ENCODE results near the gene KCNQ1OT1.
"Not testable (repeated sequence)": the region's sequence is repeated elsewhere in the genome, so short reads cannot be mapped to it uniquely, and the experiment has no call there.

Gene KCNQ1OT1

DNA sequence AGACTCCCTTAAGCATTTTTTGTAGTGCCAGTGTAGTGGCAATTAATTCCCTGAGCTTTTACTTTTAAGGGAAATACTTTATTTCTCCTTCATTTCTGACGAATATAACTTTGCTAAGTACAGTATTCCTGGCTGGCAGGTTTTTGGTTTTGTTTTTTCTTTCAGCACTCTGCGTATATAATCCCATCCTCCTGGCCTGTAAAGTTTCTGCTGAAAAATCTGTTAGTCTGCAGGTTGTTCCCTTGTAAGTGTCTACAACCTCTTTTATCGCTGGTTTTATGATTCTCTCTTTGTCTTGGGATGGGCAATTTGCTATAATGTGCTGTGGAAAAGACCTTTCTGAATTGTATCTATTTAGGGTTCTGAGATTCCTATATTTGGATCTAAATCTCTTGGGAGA is 56.0 kb downstream of the KCNQ1OT1 start:
- peaks cover 6% of the 10 kb centered on the region for H3K9me3 ChIP-seq (ENCODE audit: low read length)
- TF ChIP-seq EZH2 (IDR thresholded peaks at IDR 0.05; ENCODE audit: borderline replicate concordance, low read length) = no peak
- TF ChIP-seq, protein P1, sequence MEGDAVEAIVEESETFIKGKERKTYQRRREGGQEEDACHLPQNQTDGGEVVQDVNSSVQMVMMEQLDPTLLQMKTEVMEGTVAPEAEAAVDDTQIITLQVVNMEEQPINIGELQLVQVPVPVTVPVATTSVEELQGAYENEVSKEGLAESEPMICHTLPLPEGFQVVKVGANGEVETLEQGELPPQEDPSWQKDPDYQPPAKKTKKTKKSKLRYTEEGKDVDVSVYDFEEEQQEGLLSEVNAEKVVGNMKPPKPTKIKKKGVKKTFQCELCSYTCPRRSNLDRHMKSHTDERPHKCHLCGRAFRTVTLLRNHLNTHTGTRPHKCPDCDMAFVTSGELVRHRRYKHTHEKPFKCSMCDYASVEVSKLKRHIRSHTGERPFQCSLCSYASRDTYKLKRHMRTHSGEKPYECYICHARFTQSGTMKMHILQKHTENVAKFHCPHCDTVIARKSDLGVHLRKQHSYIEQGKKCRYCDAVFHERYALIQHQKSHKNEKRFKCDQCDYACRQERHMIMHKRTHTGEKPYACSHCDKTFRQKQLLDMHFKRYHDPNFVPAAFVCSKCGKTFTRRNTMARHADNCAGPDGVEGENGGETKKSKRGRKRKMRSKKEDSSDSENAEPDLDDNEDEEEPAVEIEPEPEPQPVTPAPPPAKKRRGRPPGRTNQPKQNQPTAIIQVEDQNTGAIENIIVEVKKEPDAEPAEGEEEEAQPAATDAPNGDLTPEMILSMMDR (IDR thresholded peaks at IDR 0.05; ENCODE audit: low read length) = no peak
- H3K9me2 ChIP-seq (ENCODE audit: low read depth, low read length) = no peaks in the 10 kb centered on the region
- H3K4me1 ChIP-seq (ENCODE audit: insufficient read depth, low read length, severe bottlenecking) = no peaks in the 10 kb centered on the region
- no peak overlapping the region for H2AFZ ChIP-seq (ENCODE audit: low read length)
- no peak overlapping the region for H3K4me2 ChIP-seq (ENCODE audit: low read length)
- H3K27ac ChIP-seq (ENCODE audit: low read depth, low read length, poor library complexity, severe bottlenecking) = no peak overlapping the region
- H3K79me2 ChIP-seq (ENCODE audit: insufficient read depth, low read length) = no peaks in the 10 kb centered on the region
- H4K20me1 ChIP-seq (ENCODE audit: insufficient read depth, low read length) = no peaks in the 10 kb centered on the region
- H3K27me3 ChIP-seq (ENCODE audit: insufficient read depth, low read length) = no peaks in the 10 kb centered on the region
- no peaks in the 10 kb centered on the region for H3F3A ChIP-seq (ENCODE audit: insufficient read depth, low read length)
- no peak overlapping the region for H3K4me3 ChIP-seq (ENCODE audit: low read depth, low read length, poor library complexity, severe bottlenecking)
- H3K36me3 ChIP-seq (ENCODE audit: insufficient read depth, low read length) = no peaks in the 10 kb centered on the region; the same call in 1 of the 2 replicates
- no peak overlapping the region for H3K9ac ChIP-seq (ENCODE audit: low read length)

DNA sequence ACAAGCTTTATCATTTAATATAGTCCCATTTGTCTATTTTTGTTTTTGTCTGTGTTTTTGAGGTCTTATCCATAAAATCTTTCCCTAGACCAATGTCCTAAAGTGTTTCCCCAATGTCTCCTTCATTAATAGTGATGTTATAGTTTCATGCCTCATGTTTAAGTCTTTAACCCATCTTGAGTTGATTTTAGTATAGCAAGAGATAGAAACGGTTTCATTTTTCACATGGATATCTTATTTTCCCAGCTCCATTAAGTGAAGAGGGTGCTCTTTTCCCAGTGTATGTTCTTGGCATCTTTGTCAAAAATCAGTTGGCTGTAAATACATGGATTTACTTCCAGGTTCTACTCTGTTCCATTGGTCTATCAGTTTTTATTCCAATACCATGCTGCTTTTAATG is 58.2 kb downstream of the KCNQ1OT1 start:
- H3K27me3 ChIP-seq (ENCODE audit: insufficient read depth, low read length) = no peaks in the 10 kb centered on the region
- H3K27ac ChIP-seq (ENCODE audit: low read depth, low read length, poor library complexity, severe bottlenecking) = no peak overlapping the region
- H3K9me2 ChIP-seq (ENCODE audit: low read depth, low read length) = no peaks in the 10 kb centered on the region
- no peak overlapping the region for H3K9ac ChIP-seq (ENCODE audit: low read length)
- no peaks in the 10 kb centered on the region for H3K4me1 ChIP-seq (ENCODE audit: insufficient read depth, low read length, severe bottlenecking)
- H2AFZ ChIP-seq (ENCODE audit: low read length) = no peak overlapping the region
- no peak overlapping the region for H3K4me2 ChIP-seq (ENCODE audit: low read length)
- no peaks in the 10 kb centered on the region for H4K20me1 ChIP-seq (ENCODE audit: insufficient read depth, low read length)
- H3K79me2 ChIP-seq (ENCODE audit: insufficient read depth, low read length) = no peaks in the 10 kb centered on the region
- H3K36me3 ChIP-seq (ENCODE audit: insufficient read depth, low read length) = no peaks in the 10 kb centered on the region; the same call in 1 of the 2 replicates
- H3F3A ChIP-seq (ENCODE audit: insufficient read depth, low read length) = no peaks in the 10 kb centered on the region
- H3K9me3 ChIP-seq (ENCODE audit: low read length) = peaks cover 6% of the 10 kb centered on the region
- no peak for TF ChIP-seq EZH2 (IDR thresholded peaks at IDR 0.05; ENCODE audit: borderline replicate concordance, low read length)
- TF ChIP-seq, protein P1 (IDR thresholded peaks at IDR 0.05; ENCODE audit: low read length) = no peak
- no peak overlapping the region for H3K4me3 ChIP-seq (ENCODE audit: low read depth, low read length, poor library complexity, severe bottlenecking)

DNA sequence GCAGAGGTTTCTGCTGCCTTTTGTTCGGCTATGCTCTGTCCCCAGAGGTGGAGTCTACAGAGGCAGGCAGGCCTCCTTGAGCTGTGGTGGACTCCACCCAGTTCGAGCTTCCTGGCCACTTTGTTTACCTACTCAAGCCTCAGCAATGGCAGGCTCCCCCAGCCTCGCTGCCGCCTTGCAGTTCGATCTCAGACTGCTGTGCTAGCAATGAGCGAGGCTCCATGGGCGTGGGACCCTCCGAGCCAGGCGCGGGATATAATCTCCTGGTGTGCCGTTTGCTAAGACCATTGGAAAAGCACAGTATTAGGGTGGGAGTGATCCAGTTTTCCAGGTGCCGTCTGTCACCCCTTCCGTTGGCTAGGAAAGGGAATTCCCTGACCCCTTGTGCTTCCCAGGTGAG is 60.0 kb downstream of the KCNQ1OT1 start:
- H3K27ac ChIP-seq (ENCODE audit: low read depth, low read length, poor library complexity, severe bottlenecking); H3F3A ChIP-seq (ENCODE audit: insufficient read depth, low read length); H3K36me3 ChIP-seq (ENCODE audit: insufficient read depth, low read length); H3K9me2 ChIP-seq (ENCODE audit: low read depth, low read length); H3K4me1 ChIP-seq (ENCODE audit: insufficient read depth, low read length, severe bottlenecking); H3K79me2 ChIP-seq (ENCODE audit: insufficient read depth, low read length); H3K9ac ChIP-seq (ENCODE audit: low read length); H3K4me2 ChIP-seq (ENCODE audit: low read length); H2AFZ ChIP-seq (ENCODE audit: low read length); H3K4me3 ChIP-seq (ENCODE audit: low read depth, low read length, poor library complexity, severe bottlenecking); H4K20me1 ChIP-seq (ENCODE audit: insufficient read depth, low read length); H3K27me3 ChIP-seq (ENCODE audit: insufficient read depth, low read length); H3K9me3 ChIP-seq (ENCODE audit: low read length): not testable (repeated sequence)

DNA sequence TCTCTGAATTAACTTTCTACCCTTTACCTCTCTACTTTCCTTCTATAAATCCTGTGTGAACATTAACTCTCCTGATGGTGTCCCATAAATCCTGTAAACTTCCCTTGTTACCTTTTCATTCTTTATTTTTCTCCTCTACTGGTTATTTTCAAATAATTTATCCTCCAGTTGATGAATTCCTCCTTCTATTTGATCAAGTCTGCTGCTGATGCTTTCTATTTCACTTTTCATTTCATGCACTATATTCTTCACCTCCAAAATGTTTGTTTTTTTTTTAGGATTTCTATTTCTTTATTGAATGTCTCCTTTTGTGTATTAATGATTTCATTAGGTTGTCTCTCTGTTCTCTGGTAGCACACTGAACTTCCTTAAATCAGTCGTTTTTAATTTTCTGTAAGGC is 68.6 kb downstream of the KCNQ1OT1 start:
- Histone ChIP-seq H3K27me3 (ENCODE audit: insufficient read depth, low read length) (no peaks in the 10 kb centered on the region), H4K20me1 (ENCODE audit: insufficient read depth, low read length) (no peaks in the 10 kb centered on the region), H3K4me3 (ENCODE audit: low read depth, low read length, poor library complexity, severe bottlenecking) (no peak overlapping the region), H3K79me2 (ENCODE audit: insufficient read depth, low read length) (no peaks in the 10 kb centered on the region), H3K9ac (ENCODE audit: low read length) (no peak overlapping the region), H3K27ac (ENCODE audit: low read depth, low read length, poor library complexity, severe bottlenecking) (no peak overlapping the region), H3K4me1 (ENCODE audit: insufficient read depth, low read length, severe bottlenecking) (no peaks in the 10 kb centered on the region), H3K9me2 (ENCODE audit: low read depth, low read length) (no peaks in the 10 kb centered on the region), H3F3A (ENCODE audit: insufficient read depth, low read length) (no peaks in the 10 kb centered on the region), H3K4me2 (ENCODE audit: low read length) (no peak overlapping the region), H3K36me3 (ENCODE audit: insufficient read depth, low read length) (no peaks in the 10 kb centered on the region), H2AFZ (ENCODE audit: low read length) (no peak overlapping the region), H3K9me3 (ENCODE audit: low read length) (peaks cover 13% of the 10 kb centered on the region; the same call in 1 of the 2 replicates)
- TF ChIP-seq, protein P1 (IDR thresholded peaks at IDR 0.05; ENCODE audit: low read length) = no peak
- TF ChIP-seq EZH2 (IDR thresholded peaks at IDR 0.05; ENCODE audit: borderline replicate concordance, low read length) = no peak

Data from OCI-LY1 (cell line).